Naive thymus-derived CD4-positive, alpha-beta T cell (primary cell): Measurements from ENCODE around the gene ARHGAP19. TPM values are rescaled to one million over a fixed set of nuclear protein-coding genes. Genes with fewer than 3 reads are reported as not detected.

ENCODE experiments used
- ATAC-seq: fragments of 150-1000 bp; cut with Tn5 transposase; 2 replicates; pipeline ENCODE4 v1.10.0; 2021; ENCODE audit warnings: mild to moderate bottlenecking, moderate library complexity
- CTCF ChIA-PET: fragments of 350-600 bp; sonication (Branson Sonifier 250); formaldehyde crosslinking; loops from one replicate; lab custom pipeline; 2021; ENCODE audit warnings: antibody characterized with exemption; lab: Charles Lee
- POLR2A ChIA-PET: fragments of 350-600 bp; sonication (Branson Sonifier 250); formaldehyde crosslinking; loops from one replicate; lab custom pipeline; 2021; ENCODE audit warnings: antibody characterized with exemption, inconsistent platforms; lab: Charles Lee
- DNase-seq, 9 donors: peaks; one replicate each; pipeline versions ENCODE4 v3.0.0 to v3.0.0-alpha.2; 2020 to 2022; ENCODE audit warnings: mixed read lengths in 1 of 9
- H3K27ac ChIP-seq: one replicate; pipeline ENCODE4 v1.7.0; 2013; ENCODE audit warnings: mild to moderate bottlenecking, low read depth, low read length, moderate library complexity
- H3K27me3 ChIP-seq, 2 donors: one replicate each; pipeline ENCODE4 v1.7.0; 2013; ENCODE audit warnings: low read length in 2 of 2, mild to moderate bottlenecking in 2 of 2, moderate library complexity in 2 of 2; ENCODE audit not compliant: control insufficient read depth in 2 of 2, insufficient read depth in 2 of 2
- H3K36me3 ChIP-seq, 3 experiments: 1 replicate in 2 of 3; 2 replicates in 1 of 3; pipeline ENCODE4 v1.7.0; 2013; ENCODE audit warnings: low read length in 3 of 3, mild to moderate bottlenecking in 3 of 3, moderate library complexity in 1 of 3; ENCODE audit not compliant: insufficient read depth in 3 of 3, control insufficient read depth in 2 of 3
- H3K4me1 ChIP-seq, 2 donors: one replicate each; pipeline ENCODE4 v1.7.0; 2013; ENCODE audit warnings: low read length in 2 of 2, mild to moderate bottlenecking in 2 of 2, moderate library complexity in 1 of 2; ENCODE audit not compliant: control insufficient read depth in 2 of 2, insufficient read depth in 2 of 2
- H3K4me3 ChIP-seq: 2 replicates; pipeline ENCODE4 v1.7.0; 2013; ENCODE audit warnings: mild to moderate bottlenecking, low read length
- H3K9me3 ChIP-seq, 3 experiments: 1 replicate in 2 of 3; 2 replicates in 1 of 3; pipeline ENCODE4 v1.7.0; 2013; ENCODE audit warnings: low read length in 3 of 3; ENCODE audit not compliant: control insufficient read depth in 2 of 3
- H3K27ac Mint-ChIP-seq, 9 donors: one replicate each; pipeline ENCODE4 v1.8.0; 2020 to 2022; ENCODE audit warnings: mixed read lengths in 9 of 9, mild to moderate bottlenecking in 8 of 9, moderate library complexity in 5 of 9, inconsistent platforms in 2 of 9
- H3K27me3 Mint-ChIP-seq, 5 donors: one replicate each; pipeline ENCODE4 v1.8.0; 2021 to 2022; ENCODE audit warnings: mixed read lengths in 5 of 5, mild to moderate bottlenecking in 1 of 5
- H3K36me3 Mint-ChIP-seq, 5 donors: one replicate each; pipeline ENCODE4 v1.8.0; 2020 to 2022; ENCODE audit warnings: mixed read lengths in 5 of 5, mild to moderate bottlenecking in 3 of 5, inconsistent platforms in 1 of 5
- H3K4me1 Mint-ChIP-seq, 7 donors: one replicate each; pipeline ENCODE4 v1.8.0; 2020 to 2022; ENCODE audit warnings: mixed read lengths in 7 of 7, mild to moderate bottlenecking in 3 of 7, inconsistent platforms in 1 of 7
- H3K4me3 Mint-ChIP-seq, 10 donors: one replicate each; pipeline ENCODE4 v1.8.0; 2020 to 2022; ENCODE audit warnings: mild to moderate bottlenecking in 10 of 10, mixed read lengths in 10 of 10, moderate library complexity in 6 of 10, inconsistent platforms in 2 of 10
- H3K9me3 Mint-ChIP-seq, 11 donors: one replicate each; pipeline ENCODE4 v1.8.0; 2020 to 2022; ENCODE audit warnings: mixed read lengths in 11 of 11, mild to moderate bottlenecking in 4 of 11, inconsistent platforms in 1 of 11, moderate library complexity in 1 of 11
- intact Hi-C, 2 donors: fragments of 100-400 bp; cut with micrococcal nuclease; formaldehyde crosslinking; loops; one replicate each; pipeline ENCODE4 v1.15.1; 2023
- polyA plus RNA-seq, 2 donors: library from polyadenylated mRNA; unstranded; fragments of 300-500 nt; fragmentation: Illumina TruSeq; gene quantifications; one replicate each; pipeline ENCODE4 v1.2.3, GENCODE V29; 2021
- total RNA-seq, 6 experiments: library from RNA in 5 of 6; stranded (reverse) in 5 of 6; gene quantifications; 1 replicate in 5 of 6; 2 replicates in 1 of 6; pipeline ENCODE4 v1.2.3 and lab custom pipeline; 2021 to 2026

Gene ARHGAP19
- total and polyA plus RNA-seq, 7 experiments from 2014 or later, result 5.7 to 40.1 (median 14.8) TPM

GRCh38 chr10:97307866-97308780 is 15.7 kb upstream of the ARHGAP19 start:
- Mint-ChIP-seq H3K4me1 (no peaks in the 10 kb centered on the region), H3K27ac (peak overlapping the region in 1 of 9 donors; percentile 17), H3K36me3 (no peaks in the 10 kb centered on the region), H3K27me3 (no peaks in the 10 kb centered on the region), H3K4me3 (no peak overlapping the region), H3K9me3 (no peaks in the 10 kb centered on the region)
- no peak overlapping the region for H3K27ac ChIP-seq
- intact Hi-C loops, result no loop called here
- no peaks in the 10 kb centered on the region for H3K9me3 ChIP-seq
- DNase-seq (no peak), ATAC-seq (no peak)
- H3K4me1 ChIP-seq, result no peaks in the 10 kb centered on the region
- H3K4me3 ChIP-seq, result no peak overlapping the region
- ChIA-PET POLR2A (interaction anchor here (3.3 kb wide), 1 partner anchor 11 kb away, joined by 12 read pairs; the partner anchor contains the start of gene FRAT1), CTCF (interaction anchor here (0.6 to 1.0 kb wide), 2 partner anchors 29 to 35 kb away, joined by 3 to 5 read pairs; no protein-coding TSS in a partner anchor)
- no peaks in the 10 kb centered on the region for H3K27me3 ChIP-seq
- H3K36me3 ChIP-seq, result no peaks in the 10 kb centered on the region

- no peaks in the 10 kb centered on the region for H3K4me1 Mint-ChIP-seq
Measured at GRCh38 chr10:97307441-97307840, 15.0 kb upstream of the ARHGAP19 start.

GRCh38 chr10:97302088-97302791 is 9.8 kb upstream of the ARHGAP19 start:
- CTCF ChIA-PET, result no interaction called here
- POLR2A ChIA-PET, result interaction anchor here (1.5 kb wide), 1 partner anchor 24 kb away, joined by 3 read pairs; no protein-coding TSS in a partner anchor
- Histone ChIP-seq H3K27ac (no peak overlapping the region), H3K4me3 (no peak overlapping the region), H3K36me3 (no peaks in the 10 kb centered on the region), H3K27me3 (no peaks in the 10 kb centered on the region), H3K4me1 (no peaks in the 10 kb centered on the region), H3K9me3 (no peaks in the 10 kb centered on the region)
- peaks cover 0 to 4% (median 0%) of the 10 kb centered on the region in 7 donors for H3K4me1 Mint-ChIP-seq
- no peak overlapping the region for H3K4me3 Mint-ChIP-seq
- peaks cover 0 to 7% (median 0%) of the 10 kb centered on the region in 5 donors for H3K27me3 Mint-ChIP-seq
- no peaks in the 10 kb centered on the region for H3K9me3 Mint-ChIP-seq
- peaks cover 0 to 4% (median 0%) of the 10 kb centered on the region in 5 donors for H3K36me3 Mint-ChIP-seq
- no peak for DNase-seq
- intact Hi-C loops, result no loop called here
- no peak overlapping the region for H3K27ac Mint-ChIP-seq
- no peak for ATAC-seq

More at GRCh38 chr10:97307441-97307840, 15.0 kb upstream of the ARHGAP19 start:
- Mint-ChIP-seq H3K27ac (peak overlapping the region in 1 of 9 donors; percentile 17), H3K9me3 (no peaks in the 10 kb centered on the region), H3K4me3 (no peak overlapping the region), H3K27me3 (no peaks in the 10 kb centered on the region), H3K36me3 (no peaks in the 10 kb centered on the region)
- Histone ChIP-seq H3K27ac (no peak overlapping the region), H3K27me3 (no peaks in the 10 kb centered on the region), H3K4me1 (no peaks in the 10 kb centered on the region), H3K36me3 (no peaks in the 10 kb centered on the region), H3K4me3 (no peak overlapping the region), H3K9me3 (no peaks in the 10 kb centered on the region)
- POLR2A ChIA-PET, result interaction anchor here (3.3 kb wide), 1 partner anchor 12 kb away, joined by 12 read pairs; the partner anchor contains the start of gene FRAT1
- CTCF ChIA-PET, result interaction anchor here (0.6 to 1.0 kb wide), 3 partner anchors 20 to 35 kb away, joined by 3 to 5 read pairs (median 4); no protein-coding TSS in a partner anchor
- ATAC-seq (no peak), DNase-seq (no peak)
- intact Hi-C loops, result no loop called here

GRCh38 chr10:97300980-97301379 is 8.5 kb upstream of the ARHGAP19 start:
- Histone ChIP-seq H3K4me1 (no peaks in the 10 kb centered on the region), H3K36me3 (no peaks in the 10 kb centered on the region), H3K27me3 (no peaks in the 10 kb centered on the region), H3K27ac (no peak overlapping the region), H3K4me3 (no peak overlapping the region), H3K9me3 (no peaks in the 10 kb centered on the region)
- Mint-ChIP-seq H3K36me3 (peaks cover 0 to 4% (median 0%) of the 10 kb centered on the region in 5 donors), H3K9me3 (no peaks in the 10 kb centered on the region), H3K27me3 (peaks cover 0 to 7% (median 0%) of the 10 kb centered on the region in 5 donors), H3K4me3 (no peak overlapping the region), H3K4me1 (peaks cover 0 to 4% (median 0%) of the 10 kb centered on the region in 7 donors), H3K27ac (no peak overlapping the region)
- ChIA-PET CTCF (no interaction called here), POLR2A (interaction anchor here (1.5 kb wide), 1 partner anchor 25 kb away, joined by 3 read pairs; no protein-coding TSS in a partner anchor)
- DNase-seq (no peak), ATAC-seq (no peak)
- intact Hi-C loops, result no loop called here

GRCh38 chr10:97298223-97298571 is 5.8 kb upstream of the ARHGAP19 start:
- Histone ChIP-seq H3K27me3 (no peaks in the 10 kb centered on the region), H3K27ac (no peak overlapping the region), H3K9me3 (no peaks in the 10 kb centered on the region), H3K36me3 (no peaks in the 10 kb centered on the region), H3K4me1 (no peaks in the 10 kb centered on the region), H3K4me3 (no peak overlapping the region)
- peaks cover 0 to 4% (median 0%) of the 10 kb centered on the region in 5 donors for H3K36me3 Mint-ChIP-seq
- ChIA-PET CTCF (no interaction called here), POLR2A (interaction anchor here (0.7 to 1.2 kb wide), 2 partner anchors 19 to 31 kb away, joined by 3 read pairs; no protein-coding TSS in a partner anchor)
- no peak for ATAC-seq
- H3K4me1 Mint-ChIP-seq, result peaks cover 0 to 4% (median 0%) of the 10 kb centered on the region in 7 donors
- no peak for DNase-seq
- peaks cover 0 to 7% (median 0%) of the 10 kb centered on the region in 5 donors for H3K27me3 Mint-ChIP-seq
- H3K4me3 Mint-ChIP-seq, result no peak overlapping the region
- intact Hi-C loops, result no loop called here
- no peaks in the 10 kb centered on the region for H3K9me3 Mint-ChIP-seq
- H3K27ac Mint-ChIP-seq, result no peak overlapping the region

- Mint-ChIP-seq H3K4me1 (peaks cover 0 to 6% (median 2%) of the 10 kb centered on the region in 7 donors), H3K27ac (no peak overlapping the region), H3K27me3 (peaks cover 0 to 9% (median 0%) of the 10 kb centered on the region in 5 donors), H3K36me3 (peaks cover 0 to 4% (median 0%) of the 10 kb centered on the region in 5 donors), H3K9me3 (no peaks in the 10 kb centered on the region), H3K4me3 (no peak overlapping the region)
- no peak for DNase-seq
- no peak overlapping the region for H3K4me3 ChIP-seq
- no peaks in the 10 kb centered on the region for H3K4me1 ChIP-seq
- ChIA-PET CTCF (no interaction called here), POLR2A (interaction anchor here (1.2 kb wide), 1 partner anchor 19 kb away, joined by 3 read pairs; no protein-coding TSS in a partner anchor)
- no peaks in the 10 kb centered on the region for H3K27me3 ChIP-seq
- no peak for ATAC-seq
- H3K36me3 ChIP-seq, result no peaks in the 10 kb centered on the region
- intact Hi-C loops, result no loop called here
- H3K27ac ChIP-seq, result no peak overlapping the region
- no peaks in the 10 kb centered on the region for H3K9me3 ChIP-seq
Measured at GRCh38 chr10:97297556-97298222, 5.3 kb upstream of the ARHGAP19 start.
